GM18867 (cell line): ENCODE data around the gene FGGY.
"Not testable (repeated sequence)": the region's sequence is repeated elsewhere in the genome, so short reads cannot be mapped to it uniquely, and the experiment has no call there.

Experiments used
- ATAC-seq: cut with Tn5 transposase; IDR thresholded peaks from one replicate; pipeline ENCODE4 v1.9.1; 2021; ENCODE audit warnings: mild to moderate bottlenecking, moderate library complexity; ENCODE audit not compliant: unreplicated experiment

Gene FGGY

GRCh38 chr1:59288046-59288445 is 8.8 kb upstream of the FGGY start:
- ATAC-seq = no peak

GRCh38 chr1:59289570-59289969 is 7.3 kb upstream of the FGGY start:
- no peak for ATAC-seq

DNA sequence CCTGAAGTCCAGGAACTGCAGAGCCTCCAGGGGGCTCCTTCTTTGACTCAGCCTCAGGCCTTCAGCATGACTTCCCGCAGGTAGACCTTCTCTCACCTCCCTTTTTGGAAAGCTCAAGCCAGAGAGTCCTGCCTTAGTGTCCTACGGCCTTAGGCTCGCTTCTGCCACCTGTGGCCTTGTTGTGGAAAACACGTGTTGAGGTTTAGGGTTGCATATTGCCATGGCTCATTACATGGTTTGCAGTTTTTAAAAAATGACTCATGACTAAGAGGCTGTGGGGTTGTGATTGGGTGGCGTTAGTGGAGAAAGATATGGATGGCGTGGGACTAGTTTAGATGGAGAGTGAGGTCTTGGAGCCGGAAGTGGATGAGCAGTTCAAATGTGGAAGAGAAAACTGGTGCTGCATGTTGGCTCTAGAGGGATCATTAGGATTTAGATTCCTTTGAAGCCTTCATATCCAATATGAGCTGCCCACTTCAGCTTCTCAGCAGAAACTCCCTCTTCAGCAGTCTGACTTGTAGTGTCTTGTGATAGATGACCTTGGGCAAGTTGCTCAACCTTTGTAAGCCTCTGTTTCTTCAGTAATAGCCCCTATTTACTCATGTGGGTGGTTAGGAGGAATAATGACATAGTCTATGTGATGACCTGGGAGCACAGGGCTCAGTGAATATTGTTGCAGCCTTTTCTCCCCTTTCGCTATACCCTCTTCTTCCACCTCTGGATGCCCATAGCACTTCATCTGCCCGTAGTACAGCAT is 6.5 kb upstream of the FGGY start:
- peak; percentile 89 for ATAC-seq

DNA sequence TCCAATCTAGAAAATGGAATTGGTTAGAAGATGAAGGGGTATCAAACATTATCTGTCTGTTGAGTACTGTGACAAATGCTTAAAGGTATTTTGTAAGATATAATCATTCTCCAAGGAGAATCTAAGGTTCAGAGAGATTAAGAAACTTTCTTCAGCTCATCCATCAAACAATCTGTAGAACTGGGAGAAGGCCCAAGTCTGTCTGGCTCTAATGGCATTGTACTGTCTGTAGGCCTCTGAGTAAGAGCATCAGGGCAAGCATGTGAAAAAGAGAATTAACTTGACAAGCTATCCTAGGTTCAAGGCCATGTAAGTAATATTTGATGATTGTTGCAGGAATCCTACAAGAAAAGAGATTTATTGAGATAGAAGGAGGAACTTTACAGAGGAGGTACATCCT is 5.3 kb upstream of the FGGY start:
- ATAC-seq = no peak

- ATAC-seq = no peak
Observed at GRCh38 chr1:59292562-59292961, 4.3 kb upstream of the FGGY start.

- ATAC-seq = no peak
Observed at GRCh38 chr1:59293206-59293605, 3.7 kb upstream of the FGGY start.

GRCh38 chr1:59293849-59294248 is 3.0 kb upstream of the FGGY start:
- no peak for ATAC-seq

- no peak for ATAC-seq
Observed at GRCh38 chr1:59294423-59294822, 2.5 kb upstream of the FGGY start.

GRCh38 chr1:59295618-59296017 is 1.3 kb upstream of the FGGY start:
- ATAC-seq = no peak

DNA sequence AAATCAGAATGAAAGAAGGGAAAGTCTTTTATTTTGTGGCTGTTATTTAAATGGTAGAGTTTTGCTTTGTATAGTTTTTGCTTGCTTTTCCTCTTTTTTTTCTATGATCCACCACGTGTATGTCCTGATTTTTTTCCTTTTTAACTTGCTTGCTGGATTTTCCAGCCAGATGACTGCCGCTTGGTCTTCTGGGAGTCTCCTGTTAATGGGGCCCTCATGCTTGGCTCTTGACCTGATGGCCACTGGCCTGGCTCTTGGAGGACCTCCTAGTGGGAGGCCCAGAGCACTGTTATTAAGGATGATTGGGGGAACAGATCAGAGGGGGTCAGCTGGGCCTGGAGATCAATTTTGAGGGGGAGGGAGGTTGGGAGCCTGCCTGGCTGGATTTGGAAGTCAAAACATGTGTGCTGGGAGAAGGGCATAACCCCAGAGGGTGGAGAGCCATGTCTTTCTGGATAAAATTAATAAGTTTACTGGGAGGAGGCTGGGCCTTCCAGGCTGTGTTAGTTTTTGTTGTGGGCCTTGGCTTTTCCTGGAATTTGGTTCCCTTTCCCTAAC is 1.2 kb downstream of the FGGY start:
- ATAC-seq = no peak

DNA sequence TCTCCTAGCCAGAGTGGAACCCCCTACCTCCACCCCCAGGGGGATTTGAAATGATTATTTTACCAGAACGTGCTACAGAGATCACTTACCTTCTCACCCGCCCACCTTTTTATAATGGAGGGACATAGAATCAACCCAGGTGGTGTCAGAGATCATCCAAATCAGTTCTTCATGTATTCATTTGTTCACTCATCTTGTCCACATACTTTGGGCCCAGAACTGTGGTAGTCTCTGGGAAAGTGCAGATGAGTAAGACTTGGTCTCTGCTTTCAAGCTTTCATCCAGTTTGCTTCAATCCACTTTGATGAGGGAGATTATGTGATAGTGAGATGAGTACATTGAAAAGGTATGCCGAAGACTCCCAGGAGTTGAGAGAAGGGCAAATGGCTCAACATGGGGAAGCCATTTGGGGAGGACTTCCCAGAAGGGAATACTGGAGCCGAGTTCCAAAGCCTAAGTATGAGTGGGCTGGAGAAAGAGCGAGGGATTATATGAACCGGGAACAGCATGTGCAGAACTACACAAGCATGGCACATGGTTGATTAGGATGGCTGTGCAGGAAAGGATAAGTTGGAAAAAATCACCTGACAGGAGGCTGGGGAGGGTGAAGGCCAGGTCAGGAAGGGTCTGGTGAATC is 1.9 kb downstream of the FGGY start:
- no peak for ATAC-seq

GRCh38 chr1:59299670-59300069 is 2.8 kb downstream of the FGGY start:
- not testable (repeated sequence) for ATAC-seq

- no peak for ATAC-seq
Observed at GRCh38 chr1:59302297-59302696, 5.4 kb downstream of the FGGY start.

- ATAC-seq = no peak
Observed at GRCh38 chr1:59302871-59303270, 6.0 kb downstream of the FGGY start.

DNA sequence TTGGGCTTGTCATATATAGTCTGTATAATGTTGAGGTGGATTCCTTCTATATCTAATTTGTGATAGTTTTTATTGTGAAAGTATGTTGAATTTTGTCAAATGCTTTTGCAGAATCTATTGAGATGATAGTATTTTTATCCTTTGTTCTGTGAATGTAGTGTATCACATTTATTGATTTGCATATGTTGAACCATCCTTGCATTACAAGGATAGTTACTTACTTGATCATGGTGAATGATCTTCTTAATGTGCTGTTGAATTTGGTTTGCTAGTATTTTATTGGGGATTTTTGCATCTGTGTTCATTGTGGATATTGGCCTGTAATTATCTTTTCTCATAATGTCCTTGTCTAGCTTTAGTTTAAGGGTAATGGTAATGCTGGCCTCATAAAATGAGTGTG is 8.3 kb downstream of the FGGY start:
- no peak for ATAC-seq

DNA sequence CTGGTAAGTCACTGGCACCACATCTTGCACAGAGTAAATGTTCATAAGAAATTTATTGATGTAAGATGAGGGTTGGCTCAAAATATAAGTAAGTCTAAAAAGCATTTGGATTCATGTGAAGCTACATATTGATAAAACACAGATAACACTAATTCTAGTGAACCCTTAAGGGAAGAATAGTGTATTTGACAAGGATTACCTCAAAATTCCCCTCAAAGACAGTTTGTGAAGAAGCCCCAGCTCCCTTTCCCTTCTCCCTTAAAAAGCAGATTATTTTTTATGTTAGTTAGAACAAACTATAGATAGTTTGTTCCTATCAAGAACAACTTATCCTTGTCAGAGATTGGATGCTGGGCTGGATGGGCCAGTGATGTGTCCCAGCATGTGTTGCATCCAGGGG is 10.7 kb downstream of the FGGY start:
- ATAC-seq = no peak

- ATAC-seq = no peak
Observed at GRCh38 chr1:59308839-59309238, 11.9 kb downstream of the FGGY start.

DNA sequence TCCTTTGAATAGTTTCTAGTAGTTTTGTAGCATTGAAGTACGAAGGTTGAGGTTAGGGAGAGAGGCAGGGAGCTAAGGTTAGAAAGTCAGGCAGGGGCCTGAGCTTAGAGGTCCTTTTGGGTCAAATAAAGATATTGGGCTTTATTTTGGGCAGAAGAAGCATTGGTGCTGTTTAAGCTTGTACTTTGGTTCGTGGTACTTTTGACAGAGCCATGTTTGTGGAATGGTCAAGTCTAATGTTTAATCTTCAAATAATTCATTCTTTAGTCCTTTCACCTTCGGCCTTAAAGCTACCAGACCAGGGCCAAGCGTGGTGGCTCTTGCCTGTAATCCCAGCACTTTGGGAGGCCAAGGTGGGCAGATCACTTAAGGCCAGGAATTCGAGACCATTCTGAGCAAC is 12.5 kb downstream of the FGGY start:
- no peak for ATAC-seq

GRCh38 chr1:59309795-59310548 is 13.1 kb downstream of the FGGY start:
- ATAC-seq = no peak

DNA sequence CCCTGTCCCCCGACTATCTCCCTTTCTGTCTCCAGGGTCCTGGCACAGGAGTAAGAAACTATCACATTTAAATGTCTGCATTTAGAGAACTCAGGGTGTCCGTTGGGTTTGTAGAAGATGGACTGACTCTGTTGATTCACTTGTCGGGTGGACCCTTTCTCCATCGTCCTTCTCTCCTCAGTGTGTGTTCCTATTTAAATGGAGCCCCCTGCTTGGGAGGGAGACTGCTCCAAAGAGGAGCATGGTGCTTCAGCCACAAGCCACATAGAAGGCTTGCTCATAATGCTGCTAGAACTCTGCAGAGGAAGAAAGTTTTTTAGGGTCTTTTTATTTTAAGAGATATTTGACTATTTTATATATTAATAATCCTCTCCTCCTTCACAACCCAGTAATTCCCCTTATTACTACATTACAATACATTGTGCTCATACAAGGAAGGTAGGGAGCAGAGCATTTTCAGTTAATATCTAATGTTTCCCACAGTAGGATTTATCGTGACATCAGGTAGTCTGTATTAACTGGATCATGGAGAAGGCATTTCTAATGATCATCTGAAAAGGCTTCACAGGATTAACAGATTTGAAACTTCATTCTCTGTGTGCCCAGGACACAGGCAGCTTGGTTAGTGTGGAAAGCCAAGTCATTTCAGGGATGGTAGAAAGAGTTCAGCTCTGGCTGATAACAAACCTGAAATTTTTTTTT is 13.8 kb downstream of the FGGY start:
- ATAC-seq = no peak
